Islet of Langerhans (tissue), 1 donor: Measurements from ENCODE around the gene TBC1D22A.

Source experiments
- FAIRE-seq: peaks from one replicate; lab custom pipeline; 2011; peaks lifted over from hg19 to GRCh38; lab: Jason Lieb, UNC

TBC1D22A gene

GRCh38 chr22:46842606-46843005 lies 80.2 kb downstream of the TBC1D22A start:
- FAIRE-seq: no peak

- no peak for FAIRE-seq
Observed at GRCh38 chr22:46843821-46844255, 81.4 kb downstream of the TBC1D22A start.

GRCh38 chr22:46844606-46845210 lies 82.3 kb downstream of the TBC1D22A start:
- FAIRE-seq: no peak

GRCh38 chr22:46845296-46846149 lies 83.1 kb downstream of the TBC1D22A start:
- FAIRE-seq: peak; percentile 98

- FAIRE-seq: no peak
Observed at GRCh38 chr22:46846150-46846831, 83.8 kb downstream of the TBC1D22A start.

- FAIRE-seq: no peak
Observed at GRCh38 chr22:46846832-46847355, 84.4 kb downstream of the TBC1D22A start.

GRCh38 chr22:46848197-46848596 lies 85.7 kb downstream of the TBC1D22A start:
- no peak for FAIRE-seq

- no peak for FAIRE-seq
Observed at GRCh38 chr22:46849101-46849500, 86.7 kb downstream of the TBC1D22A start.

GRCh38 chr22:46849951-46850350 lies 87.5 kb downstream of the TBC1D22A start:
- FAIRE-seq: no peak

GRCh38 chr22:46851311-46851710 lies 88.9 kb downstream of the TBC1D22A start:
- no peak for FAIRE-seq

GRCh38 chr22:46851941-46852340 lies 89.5 kb downstream of the TBC1D22A start:
- FAIRE-seq: no peak

GRCh38 chr22:46852771-46853170 lies 90.3 kb downstream of the TBC1D22A start:
- no peak for FAIRE-seq

- no peak for FAIRE-seq
Observed at GRCh38 chr22:46853191-46853590, 90.7 kb downstream of the TBC1D22A start.

- FAIRE-seq: no peak
Observed at GRCh38 chr22:46854125-46854870, 91.8 kb downstream of the TBC1D22A start.

GRCh38 chr22:46855681-46856080 lies 93.2 kb downstream of the TBC1D22A start:
- FAIRE-seq: no peak

GRCh38 chr22:46856661-46857060 lies 94.2 kb downstream of the TBC1D22A start:
- FAIRE-seq: no peak

- FAIRE-seq: no peak
Observed at GRCh38 chr22:46857142-46857884, 94.9 kb downstream of the TBC1D22A start.

- no peak for FAIRE-seq
Observed at GRCh38 chr22:46857885-46858143, 95.4 kb downstream of the TBC1D22A start.

- no peak for FAIRE-seq
Observed at GRCh38 chr22:46858181-46858771, 95.8 kb downstream of the TBC1D22A start.

GRCh38 chr22:46860562-46860961 lies 98.1 kb downstream of the TBC1D22A start:
- FAIRE-seq: no peak
